EH (cell line): ENCODE results near the gene TRAP1.
"Not testable (repeated sequence)": the region's sequence is repeated elsewhere in the genome, so short reads cannot be mapped to it uniquely, and the experiment has no call there.

ENCODE experiments used
- DNase-seq: peaks from one replicate; pipeline ENCODE4 v3.0.0-alpha.2; 2015; ENCODE audit warnings: low read depth

The TRAP1 gene

GRCh38 chr16:3612510-3613466 lies 104.5 kb downstream of the TRAP1 start:
- DNase-seq, result no peak

- peak; percentile 91 for DNase-seq
Measured at GRCh38 chr16:3611146-3611975, 106.0 kb downstream of the TRAP1 start, which contains the start of gene SLX4. Gene SLX4, minus strand, starts transcription at chr16:3611606. Its CDS starts 2,642 bp downstream, at chr16:3608964.

DNA sequence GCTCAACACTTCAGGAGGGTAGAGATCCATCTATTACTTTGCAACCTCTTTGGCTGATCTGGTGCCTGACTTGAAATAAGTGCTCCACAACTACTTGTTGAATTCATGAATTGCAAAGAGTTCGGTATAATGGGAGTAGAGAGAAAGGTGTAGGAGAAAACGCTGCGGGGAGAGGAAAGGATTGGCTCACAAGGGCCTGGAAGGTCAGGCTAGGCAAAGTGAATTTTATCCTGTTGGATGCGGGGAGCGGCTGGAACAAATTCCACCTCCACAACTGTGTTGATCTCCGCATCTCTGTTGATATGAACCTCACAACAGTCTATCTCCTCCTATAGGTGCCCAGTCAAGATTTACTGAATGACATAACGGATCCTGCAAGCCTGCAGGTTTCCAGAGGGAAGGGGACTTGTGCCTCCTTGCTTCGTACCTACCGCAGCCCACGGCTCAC lies 106.6 kb downstream of the TRAP1 start:
- DNase-seq, result peak; percentile 11

- peak; percentile 25 for DNase-seq
Measured at GRCh38 chr16:3609895-3610697, 107.2 kb downstream of the TRAP1 start.

DNA sequence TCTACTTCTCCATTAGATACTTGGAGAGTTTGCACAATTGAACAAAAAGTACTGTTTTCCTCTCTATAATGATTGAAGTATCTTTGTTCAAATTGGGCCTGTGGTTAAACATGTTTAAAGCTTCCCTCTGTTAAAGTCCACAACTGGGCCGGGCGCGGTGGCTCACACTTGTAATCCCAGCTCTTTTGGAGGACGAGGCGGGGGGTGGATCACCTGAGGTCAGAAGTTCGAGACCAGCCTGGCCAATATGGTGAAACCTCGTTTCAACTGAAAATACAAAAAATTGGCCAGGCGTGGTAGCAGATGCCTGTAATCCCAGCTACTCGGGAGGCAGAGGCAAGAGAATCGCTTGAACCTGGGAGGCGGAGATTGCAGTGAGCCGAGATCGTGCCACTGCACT lies 108.3 kb downstream of the TRAP1 start:
- DNase-seq, result not testable (repeated sequence)

- DNase-seq, result no peak
Measured at GRCh38 chr16:3608069-3608468, 109.3 kb downstream of the TRAP1 start.
